CD1c-positive myeloid dendritic cell (primary cell): ENCODE measurements around the gene C1QTNF12.

Source experiments
- DNase-seq: peaks from one replicate; pipeline ENCODE4 v3.0.0-alpha.2; 2016; ENCODE audit errors: extremely low spot score

Gene C1QTNF12

GRCh38 chr1:1246577-1247340 is at the start of gene C1QTNF12:
TSS of gene C1QTNF12 (minus strand) at chr1:1246722. CDS start at chr1:1246690, 32 bp downstream.
- no peak for DNase-seq

- no peak for DNase-seq
These were observed 48.8 kb upstream of the C1QTNF12 start for GRCh38 chr1:1295154-1295923.

GRCh38 chr1:1294250-1294890 is 47.8 kb upstream of the C1QTNF12 start:
- no peak for DNase-seq

GRCh38 chr1:1293263-1294249 is 47.0 kb upstream of the C1QTNF12 start:
- DNase-seq = no peak

- no peak for DNase-seq
These were observed 46.3 kb upstream of the C1QTNF12 start for GRCh38 chr1:1292851-1293250.

GRCh38 chr1:1292442-1292779 is 45.9 kb upstream of the C1QTNF12 start:
- DNase-seq = no peak

GRCh38 chr1:1291548-1292441 is 45.3 kb upstream of the C1QTNF12 start:
- peak; percentile 40 for DNase-seq

GRCh38 chr1:1291023-1291528 is 44.6 kb upstream of the C1QTNF12 start:
- no peak for DNase-seq

- DNase-seq = peak; percentile 57
These were observed 43.8 kb upstream of the C1QTNF12 start for GRCh38 chr1:1290238-1290731.

GRCh38 chr1:1287288-1288110 is 41.0 kb upstream of the C1QTNF12 start:
- no peak for DNase-seq

- no peak for DNase-seq
These were observed 40.1 kb upstream of the C1QTNF12 start for GRCh38 chr1:1286313-1287261.

- DNase-seq = no peak
These were observed 39.2 kb upstream of the C1QTNF12 start for GRCh38 chr1:1285611-1286311.

GRCh38 chr1:1285102-1285571 is 38.6 kb upstream of the C1QTNF12 start:
- no peak for DNase-seq

- DNase-seq = no peak
These were observed 37.9 kb upstream of the C1QTNF12 start for GRCh38 chr1:1284221-1285101.

GRCh38 chr1:1283821-1284220 is 37.3 kb upstream of the C1QTNF12 start:
- no peak for DNase-seq

GRCh38 chr1:1282998-1283397 is 36.5 kb upstream of the C1QTNF12 start:
- peak; percentile 18 for DNase-seq
